ENCODE measurements around the gene MRPS23.

The MRPS23 gene

GRCh38 chr17:57788725-57789124 lies 61.1 kb downstream of the MRPS23 start:
- peaks cover 55% of the 10 kb centered on the region for H3K27me3 Mint-ChIP-seq (ENCODE audit: low read depth)
- H3K27ac Mint-ChIP-seq: no peak overlapping the region
- H3K4me1 Mint-ChIP-seq: no peaks in the 10 kb centered on the region
- H3K4me3 Mint-ChIP-seq: no peak overlapping the region
- peaks cover 7% of the 10 kb centered on the region for H3K9me3 Mint-ChIP-seq
- TF ChIP-seq CTCF (IDR thresholded peaks at IDR 0.05; ENCODE audit: unreplicated experiment in 3 of 3): no peak
- no peaks in the 10 kb centered on the region for H3K36me3 Mint-ChIP-seq (ENCODE audit: low read depth)

GRCh38 chr17:57785022-57785421 lies 64.8 kb downstream of the MRPS23 start:
- H3K9me3 Mint-ChIP-seq: no peaks in the 10 kb centered on the region
- no peak overlapping the region for H3K4me3 Mint-ChIP-seq
- H3K27ac Mint-ChIP-seq: no peak overlapping the region
- no peak for TF ChIP-seq CTCF (IDR thresholded peaks at IDR 0.05; ENCODE audit: unreplicated experiment in 3 of 3)
- H3K27me3 Mint-ChIP-seq (ENCODE audit: low read depth): peaks cover 42% of the 10 kb centered on the region
- peaks cover 14% of the 10 kb centered on the region for H3K4me1 Mint-ChIP-seq
- H3K36me3 Mint-ChIP-seq (ENCODE audit: low read depth): no peaks in the 10 kb centered on the region
